Measurements from ENCODE around the gene EPS8.

Gene EPS8

GRCh38 chr12:15677726-15678201, 111.4 kb downstream of the EPS8 start:
- WGBS (ENCODE audit: insufficient coverage, insufficient read length): no CpG with 5 or more reads among the region's 3 CpGs
- no peaks in the 10 kb centered on the region for H3K27me3 ChIP-seq (ENCODE audit: control insufficient read depth, insufficient read depth, low read length)
- H3K27ac ChIP-seq (ENCODE audit: low read length): no peak overlapping the region
- H3K9me3 ChIP-seq (ENCODE audit: control insufficient read depth, insufficient read depth, low read length): no peaks in the 10 kb centered on the region
- H3K4me3 ChIP-seq (ENCODE audit: low read length): no peak overlapping the region
- no peaks in the 10 kb centered on the region for H3K36me3 ChIP-seq (ENCODE audit: control insufficient read depth, insufficient read depth, low read length)
- DNase-seq (ENCODE audit: low read depth, low spot score): no peak
- H3K4me1 ChIP-seq (ENCODE audit: control insufficient read depth, insufficient read depth, low read length): no peaks in the 10 kb centered on the region

GRCh38 chr12:15677228-15677627, 112.0 kb downstream of the EPS8 start:
- no peak for DNase-seq (ENCODE audit: low read depth, low spot score)
- H3K27me3 ChIP-seq (ENCODE audit: control insufficient read depth, insufficient read depth, low read length): no peaks in the 10 kb centered on the region

GRCh38 chr12:15672671-15673270, 116.4 kb downstream of the EPS8 start:
- H3K36me3 ChIP-seq (ENCODE audit: control insufficient read depth, insufficient read depth, low read length): no peaks in the 10 kb centered on the region
- DNase-seq (ENCODE audit: low read depth, low spot score): no peak
- no peak overlapping the region for H3K4me3 ChIP-seq (ENCODE audit: low read length)
- H3K4me1 ChIP-seq (ENCODE audit: control insufficient read depth, insufficient read depth, low read length): no peaks in the 10 kb centered on the region
- WGBS (ENCODE audit: insufficient coverage, insufficient read length): no CpG with 5 or more reads among the region's 5 CpGs
- H3K27me3 ChIP-seq (ENCODE audit: control insufficient read depth, insufficient read depth, low read length): no peaks in the 10 kb centered on the region
- H3K27ac ChIP-seq (ENCODE audit: low read length): no peak overlapping the region
- no peaks in the 10 kb centered on the region for H3K9me3 ChIP-seq (ENCODE audit: control insufficient read depth, insufficient read depth, low read length)

More at GRCh38 chr12:15677228-15677627, 112.0 kb downstream of the EPS8 start:
- Histone ChIP-seq H3K27ac (ENCODE audit: low read length) (no peak overlapping the region), H3K36me3 (ENCODE audit: control insufficient read depth, insufficient read depth, low read length) (no peaks in the 10 kb centered on the region), H3K4me3 (ENCODE audit: low read length) (no peak overlapping the region), H3K4me1 (ENCODE audit: control insufficient read depth, insufficient read depth, low read length) (no peaks in the 10 kb centered on the region), H3K9me3 (ENCODE audit: control insufficient read depth, insufficient read depth, low read length) (no peaks in the 10 kb centered on the region)
- no CpG with 5 or more reads among the region's 3 CpGs for WGBS (ENCODE audit: insufficient coverage, insufficient read length)

- no peaks in the 10 kb centered on the region for H3K9me3 ChIP-seq (ENCODE audit: control insufficient read depth, insufficient read depth, low read length)
- H3K4me3 ChIP-seq (ENCODE audit: low read length): no peak overlapping the region
- no peaks in the 10 kb centered on the region for H3K27me3 ChIP-seq (ENCODE audit: control insufficient read depth, insufficient read depth, low read length)
- DNase-seq (ENCODE audit: low read depth, low spot score): no peak
- WGBS (ENCODE audit: insufficient coverage, insufficient read length): no CpG with 5 or more reads among the region's 3 CpGs
- H3K4me1 ChIP-seq (ENCODE audit: control insufficient read depth, insufficient read depth, low read length): no peaks in the 10 kb centered on the region
- no peaks in the 10 kb centered on the region for H3K36me3 ChIP-seq (ENCODE audit: control insufficient read depth, insufficient read depth, low read length)
- H3K27ac ChIP-seq (ENCODE audit: low read length): no peak overlapping the region
Measured at GRCh38 chr12:15670756-15671155, 118.4 kb downstream of the EPS8 start.

- H3K27ac ChIP-seq (ENCODE audit: low read length): no peak overlapping the region
- H3K4me1 ChIP-seq (ENCODE audit: control insufficient read depth, insufficient read depth, low read length): no peaks in the 10 kb centered on the region
- DNase-seq (ENCODE audit: low read depth, low spot score): no peak
- no peaks in the 10 kb centered on the region for H3K9me3 ChIP-seq (ENCODE audit: control insufficient read depth, insufficient read depth, low read length)
- no peaks in the 10 kb centered on the region for H3K27me3 ChIP-seq (ENCODE audit: control insufficient read depth, insufficient read depth, low read length)
- no peak overlapping the region for H3K4me3 ChIP-seq (ENCODE audit: low read length)
- WGBS (ENCODE audit: insufficient coverage, insufficient read length): no CpG with 5 or more reads among the region's 3 CpGs
- no peaks in the 10 kb centered on the region for H3K36me3 ChIP-seq (ENCODE audit: control insufficient read depth, insufficient read depth, low read length)
Measured at GRCh38 chr12:15669256-15669948, 119.8 kb downstream of the EPS8 start.

- no CpG with 5 or more reads among the region's 5 CpGs for whole genome bisulfite sequencing (ENCODE audit: insufficient coverage, insufficient read length)
- DNase-seq (ENCODE audit: low read depth, low spot score): no peak
Measured at GRCh38 chr12:15664491-15664890, 124.7 kb downstream of the EPS8 start.

GRCh38 chr12:15662983-15663659, 126.1 kb downstream of the EPS8 start:
- no peak for DNase-seq (ENCODE audit: low read depth, low spot score)
- no peak overlapping the region for H3K27ac ChIP-seq (ENCODE audit: low read length)
- H3K27me3 ChIP-seq (ENCODE audit: control insufficient read depth, insufficient read depth, low read length): no peaks in the 10 kb centered on the region
- no CpG with 5 or more reads among the region's 5 CpGs for WGBS (ENCODE audit: insufficient coverage, insufficient read length)
- no peaks in the 10 kb centered on the region for H3K9me3 ChIP-seq (ENCODE audit: control insufficient read depth, insufficient read depth, low read length)
- H3K4me1 ChIP-seq (ENCODE audit: control insufficient read depth, insufficient read depth, low read length): no peaks in the 10 kb centered on the region
- no peaks in the 10 kb centered on the region for H3K36me3 ChIP-seq (ENCODE audit: control insufficient read depth, insufficient read depth, low read length)
- no peak overlapping the region for H3K4me3 ChIP-seq (ENCODE audit: low read length)

More at GRCh38 chr12:15664491-15664890, 124.7 kb downstream of the EPS8 start:
- no peak overlapping the region for H3K27ac ChIP-seq (ENCODE audit: low read length)
- H3K4me1 ChIP-seq (ENCODE audit: control insufficient read depth, insufficient read depth, low read length): no peaks in the 10 kb centered on the region
- no peaks in the 10 kb centered on the region for H3K27me3 ChIP-seq (ENCODE audit: control insufficient read depth, insufficient read depth, low read length)
- H3K9me3 ChIP-seq (ENCODE audit: control insufficient read depth, insufficient read depth, low read length): no peaks in the 10 kb centered on the region
- H3K4me3 ChIP-seq (ENCODE audit: low read length): no peak overlapping the region
- no peaks in the 10 kb centered on the region for H3K36me3 ChIP-seq (ENCODE audit: control insufficient read depth, insufficient read depth, low read length)

- H3K36me3 ChIP-seq (ENCODE audit: control insufficient read depth, insufficient read depth, low read length): no peaks in the 10 kb centered on the region
Measured at GRCh38 chr12:15662303-15662980, 126.7 kb downstream of the EPS8 start.

GRCh38 chr12:15651371-15651770, 137.8 kb downstream of the EPS8 start:
- Histone ChIP-seq H3K36me3 (ENCODE audit: control insufficient read depth, insufficient read depth, low read length) (no peaks in the 10 kb centered on the region), H3K9me3 (ENCODE audit: control insufficient read depth, insufficient read depth, low read length) (no peaks in the 10 kb centered on the region), H3K27me3 (ENCODE audit: control insufficient read depth, insufficient read depth, low read length) (no peaks in the 10 kb centered on the region), H3K4me1 (ENCODE audit: control insufficient read depth, insufficient read depth, low read length) (no peaks in the 10 kb centered on the region), H3K27ac (ENCODE audit: low read length) (no peak overlapping the region), H3K4me3 (ENCODE audit: low read length) (no peak overlapping the region)
- WGBS (ENCODE audit: insufficient coverage, insufficient read length): no CpG with 5 or more reads among the region's 2 CpGs
- no peak for DNase-seq (ENCODE audit: low read depth, low spot score)

More at GRCh38 chr12:15662303-15662980, 126.7 kb downstream of the EPS8 start:
- Histone ChIP-seq H3K4me1 (ENCODE audit: control insufficient read depth, insufficient read depth, low read length) (no peaks in the 10 kb centered on the region), H3K4me3 (ENCODE audit: low read length) (no peak overlapping the region), H3K27me3 (ENCODE audit: control insufficient read depth, insufficient read depth, low read length) (no peaks in the 10 kb centered on the region), H3K27ac (ENCODE audit: low read length) (no peak overlapping the region), H3K9me3 (ENCODE audit: control insufficient read depth, insufficient read depth, low read length) (no peaks in the 10 kb centered on the region)
- no CpG with 5 or more reads among the region's 3 CpGs for WGBS (ENCODE audit: insufficient coverage, insufficient read length)
- DNase-seq (ENCODE audit: low read depth, low spot score): no peak

- no peaks in the 10 kb centered on the region for H3K27me3 ChIP-seq (ENCODE audit: control insufficient read depth, insufficient read depth, low read length)
- WGBS (ENCODE audit: insufficient coverage, insufficient read length): no CpG with 5 or more reads among the region's 6 CpGs
- no peak overlapping the region for H3K27ac ChIP-seq (ENCODE audit: low read length)
- H3K36me3 ChIP-seq (ENCODE audit: control insufficient read depth, insufficient read depth, low read length): no peaks in the 10 kb centered on the region
- no peaks in the 10 kb centered on the region for H3K4me1 ChIP-seq (ENCODE audit: control insufficient read depth, insufficient read depth, low read length)
- no peak for DNase-seq (ENCODE audit: low read depth, low spot score)
- H3K4me3 ChIP-seq (ENCODE audit: low read length): no peak overlapping the region
- no peaks in the 10 kb centered on the region for H3K9me3 ChIP-seq (ENCODE audit: control insufficient read depth, insufficient read depth, low read length)
Measured at GRCh38 chr12:15650399-15651128, 138.6 kb downstream of the EPS8 start.
